MM.1S (cell line): ENCODE measurements around the gene MPND.

ENCODE experiments used
- EZH2 ChIP-seq: fragments of 300-600 bp; sonication (generic); optimal IDR thresholded peaks from 2 replicates; pipeline ENCODE3; 2017; ENCODE audit warnings: low read depth, mild to moderate bottlenecking, antibody characterized with exemption, low read length, mixed read lengths
- EZH2phosphoT487 ChIP-seq: fragments of 300-600 bp; sonication (generic); IDR thresholded peaks from 2 replicates; pipeline ENCODE4 v1.6.1; 2018; ENCODE audit warnings: antibody characterized with exemption, low read length
- TF ChIP-seq, protein P1 (sequence below): fragments of 300-600 bp; sonication (generic); IDR thresholded peaks from 2 replicates; pipeline ENCODE4 v1.5.1; 2016; ENCODE audit warnings: antibody characterized with exemption, low read length, mixed read lengths

DNA sequence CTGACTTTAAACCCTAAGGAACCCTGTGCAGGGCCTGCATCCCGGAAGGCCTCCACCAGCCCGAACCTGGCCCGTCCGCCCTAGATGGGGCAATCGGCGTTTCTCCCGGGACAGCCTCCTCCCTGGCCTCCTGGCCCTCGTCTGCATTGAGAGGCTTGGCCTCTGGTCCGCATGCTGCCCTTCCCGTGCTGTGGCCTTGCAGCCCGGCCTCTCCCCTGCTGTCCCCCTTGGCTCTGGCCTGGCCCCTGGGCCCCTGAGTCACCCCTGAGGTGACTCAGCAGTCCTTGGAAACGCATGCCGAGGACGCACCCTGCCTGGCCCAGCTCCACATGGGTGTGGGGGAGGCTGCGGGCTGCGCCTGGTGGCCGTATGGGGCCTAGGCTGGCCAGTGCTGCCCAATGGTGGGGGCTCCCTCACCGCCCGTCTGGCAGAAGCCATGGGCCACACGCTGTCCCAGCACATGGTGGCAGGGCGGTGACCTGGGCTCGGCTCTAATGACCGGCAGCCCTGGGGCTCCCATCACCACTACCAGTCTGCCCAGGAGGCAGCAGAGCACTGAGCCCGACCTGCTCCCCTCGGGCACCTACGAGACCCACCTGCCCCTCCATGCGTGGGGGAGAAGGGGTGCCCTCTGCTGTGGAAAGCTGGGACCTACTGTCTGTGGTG lies 31.3 kb downstream of the MPND start:
- no peak for TF ChIP-seq EZH2
- TF ChIP-seq, protein P1, sequence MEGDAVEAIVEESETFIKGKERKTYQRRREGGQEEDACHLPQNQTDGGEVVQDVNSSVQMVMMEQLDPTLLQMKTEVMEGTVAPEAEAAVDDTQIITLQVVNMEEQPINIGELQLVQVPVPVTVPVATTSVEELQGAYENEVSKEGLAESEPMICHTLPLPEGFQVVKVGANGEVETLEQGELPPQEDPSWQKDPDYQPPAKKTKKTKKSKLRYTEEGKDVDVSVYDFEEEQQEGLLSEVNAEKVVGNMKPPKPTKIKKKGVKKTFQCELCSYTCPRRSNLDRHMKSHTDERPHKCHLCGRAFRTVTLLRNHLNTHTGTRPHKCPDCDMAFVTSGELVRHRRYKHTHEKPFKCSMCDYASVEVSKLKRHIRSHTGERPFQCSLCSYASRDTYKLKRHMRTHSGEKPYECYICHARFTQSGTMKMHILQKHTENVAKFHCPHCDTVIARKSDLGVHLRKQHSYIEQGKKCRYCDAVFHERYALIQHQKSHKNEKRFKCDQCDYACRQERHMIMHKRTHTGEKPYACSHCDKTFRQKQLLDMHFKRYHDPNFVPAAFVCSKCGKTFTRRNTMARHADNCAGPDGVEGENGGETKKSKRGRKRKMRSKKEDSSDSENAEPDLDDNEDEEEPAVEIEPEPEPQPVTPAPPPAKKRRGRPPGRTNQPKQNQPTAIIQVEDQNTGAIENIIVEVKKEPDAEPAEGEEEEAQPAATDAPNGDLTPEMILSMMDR = no peak
- no peak for TF ChIP-seq EZH2phosphoT487
